HepG2 (cell line): Measurements from ENCODE around the gene VPS11. TPM values are rescaled to one million over a fixed set of nuclear protein-coding genes. Genes with fewer than 3 reads are reported as not detected.

ENCODE experiments used
- AKAP8 ChIP-seq: sonication (generic); formaldehyde crosslinking; IDR thresholded peaks from 2 replicates; pipeline ENCODE4 v1.5.1; 2020; ENCODE audit warnings: mild to moderate bottlenecking, missing genetic modification reagents
- BORCS8-MEF2B ChIP-seq: sonication (generic); formaldehyde crosslinking; IDR thresholded peaks from 2 replicates; pipeline ENCODE4 v1.8.0; 2022; ENCODE audit warnings: mild to moderate bottlenecking, missing genetic modification reagents
- EP300 ChIP-seq, 3 experiments: sonication (generic) in 1 of 3; formaldehyde crosslinking in 1 of 3; IDR thresholded peaks; 2 replicates each; pipeline versions ENCODE4 v1.5.1 to v1.6.1; 2011 to 2020; ENCODE audit warnings: low read depth in 2 of 3, low read length in 2 of 3, borderline replicate concordance in 1 of 3, improper control_type of control experiment in 1 of 3, mild to moderate bottlenecking in 1 of 3, missing genetic modification reagents in 1 of 3, moderate library complexity in 1 of 3
- NR2F6 ChIP-seq, 2 experiments: IDR thresholded peaks; 2 replicates each; pipeline ENCODE4 v1.6.1; 2016; ENCODE audit warnings: antibody characterized with exemption in 1 of 2, mild to moderate bottlenecking in 1 of 2
- SMAD3 ChIP-seq: sonication (generic); formaldehyde crosslinking; IDR thresholded peaks from 2 replicates; pipeline ENCODE4 v1.4.0; 2020; ENCODE audit warnings: missing genetic modification reagents
- ZNF3 ChIP-seq: IDR thresholded peaks from 2 replicates; pipeline ENCODE4 v1.7.0; 2017; ENCODE audit warnings: inconsistent platforms
- ZNF777 ChIP-seq: sonication (generic); formaldehyde crosslinking; IDR thresholded peaks from 2 replicates; pipeline ENCODE4 v1.4.0; 2020; ENCODE audit warnings: missing genetic modification reagents
- polyA plus RNA-seq, 8 experiments: library from polyadenylated mRNA; depleted of rRNA in 3 of 8; stranded (reverse) in 7 of 8; unstranded in 1 of 8; fragments of >200 nt; fragmentation: Illumina TruSeq in 4 of 8; extraction: Trizol in 4 of 8; gene quantifications; 2 replicates each; pipeline versions ENCODE4 v1.2.1 to v1.2.3, GENCODE V29; 2011 to 2016; ENCODE audit warnings: low read depth in 4 of 8, missing spikeins in 1 of 8, mixed read lengths in 1 of 8; ENCODE audit not compliant: insufficient read depth in 1 of 8
- total RNA-seq, 5 experiments: library from RNA; depleted of rRNA; stranded (reverse); fragments of >200 nt; fragmentation: Illumina TruSeq; extraction: Trizol; gene quantifications; 2 replicates each; pipeline ENCODE4 v1.2.3, GENCODE V29; 2016; ENCODE audit warnings: low read depth in 1 of 5
- TF ChIP-seq, protein P1 (sequence below): sonication (generic); formaldehyde crosslinking; IDR thresholded peaks from 2 replicates; pipeline ENCODE4 v1.8.0; 2022; ENCODE audit warnings: mild to moderate bottlenecking, missing genetic modification reagents, moderate library complexity
- TF ChIP-seq, protein P2 (sequence below): sonication (generic); formaldehyde crosslinking; IDR thresholded peaks from 2 replicates; pipeline ENCODE4 v1.5.0; 2020; ENCODE audit warnings: mild to moderate bottlenecking, missing genetic modification reagents, borderline replicate concordance
- TF ChIP-seq, protein P3 (sequence below): sonication (generic); formaldehyde crosslinking; IDR thresholded peaks from 2 replicates; pipeline ENCODE4 v1.5.0; 2020; ENCODE audit warnings: missing genetic modification reagents, mild to moderate bottlenecking, borderline replicate concordance
- TF ChIP-seq, protein P4 (sequence below): sonication (generic); formaldehyde crosslinking; IDR thresholded peaks from 2 replicates; pipeline ENCODE4 v1.4.0; 2020; ENCODE audit warnings: mild to moderate bottlenecking, missing genetic modification reagents
- TF ChIP-seq, protein P5 (sequence below): sonication (generic); formaldehyde crosslinking; IDR thresholded peaks from 2 replicates; pipeline ENCODE4 v1.5.0; 2020; ENCODE audit warnings: mild to moderate bottlenecking, missing genetic modification reagents
- TF ChIP-seq, protein P6 (sequence below): sonication (generic); formaldehyde crosslinking; IDR thresholded peaks from 2 replicates; pipeline ENCODE4 v1.9.0; 2022; ENCODE audit warnings: missing genetic modification reagents, mild to moderate bottlenecking, borderline replicate concordance

Gene VPS11
- total and polyA plus RNA-seq, 2 of the 13 experiments (the other 11 are each of a cell fraction or from before 2014, with no cell fraction given): 13.7 to 21.6 TPM

DNA sequence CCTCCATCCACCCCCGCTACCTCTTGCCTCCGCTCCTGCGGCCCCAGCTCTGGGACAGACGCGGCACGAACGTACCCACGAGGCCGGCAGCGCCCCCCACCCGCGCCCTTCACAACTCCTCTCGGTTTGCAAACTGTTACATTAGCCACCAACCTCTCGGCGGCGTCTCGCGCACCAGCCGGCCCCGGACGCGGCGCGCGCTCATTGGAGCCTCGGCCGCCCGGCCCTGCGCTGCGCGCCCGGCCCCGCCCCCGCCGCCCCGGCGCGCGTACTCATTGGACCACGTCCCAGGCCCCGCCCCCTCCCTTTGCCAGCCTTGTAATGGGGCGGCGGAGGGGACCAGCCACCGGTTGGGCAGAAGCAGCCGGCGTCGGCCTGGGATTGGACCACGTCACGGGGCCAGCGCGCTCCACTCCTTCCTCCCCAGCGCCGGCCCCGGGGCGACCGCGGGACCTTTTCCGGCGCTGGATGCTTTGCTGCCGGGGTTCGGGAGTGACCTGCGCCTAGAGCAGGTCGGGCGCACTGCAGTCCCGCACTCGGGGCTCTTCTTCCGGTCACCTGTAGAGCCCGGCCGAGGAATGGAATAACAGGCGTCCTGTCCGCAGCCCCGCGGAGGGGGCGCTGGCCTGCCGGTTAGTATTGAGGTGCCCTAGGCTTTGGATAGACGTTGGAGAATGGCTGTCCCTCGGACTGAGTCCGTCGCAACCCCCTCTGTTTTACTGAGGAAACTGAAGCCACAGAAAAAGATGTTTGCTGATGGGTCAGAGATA, 10.4 kb upstream of the VPS11 start, which contains the start of gene HYOU1 (continued):
- TF ChIP-seq, protein P1, sequence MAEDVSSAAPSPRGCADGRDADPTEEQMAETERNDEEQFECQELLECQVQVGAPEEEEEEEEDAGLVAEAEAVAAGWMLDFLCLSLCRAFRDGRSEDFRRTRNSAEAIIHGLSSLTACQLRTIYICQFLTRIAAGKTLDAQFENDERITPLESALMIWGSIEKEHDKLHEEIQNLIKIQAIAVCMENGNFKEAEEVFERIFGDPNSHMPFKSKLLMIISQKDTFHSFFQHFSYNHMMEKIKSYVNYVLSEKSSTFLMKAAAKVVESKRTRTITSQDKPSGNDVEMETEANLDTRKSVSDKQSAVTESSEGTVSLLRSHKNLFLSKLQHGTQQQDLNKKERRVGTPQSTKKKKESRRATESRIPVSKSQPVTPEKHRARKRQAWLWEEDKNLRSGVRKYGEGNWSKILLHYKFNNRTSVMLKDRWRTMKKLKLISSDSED (CRISPR knock-in tag): no peak
- TF ChIP-seq AKAP8 (CRISPR knock-in tag): 0 out of 2 replicates have a peak, but pooled peaks have one; percentile 8
- no peak for TF ChIP-seq EP300 (IDR thresholded peaks at IDR 0.05; ENCODE audit: low read depth in 2 of 2, low read length in 2 of 2)
- peak; percentile 32; the same call in 1 of the 2 replicates for TF ChIP-seq EP300 (CRISPR knock-in tag; IDR thresholded peaks at IDR 0.05; ENCODE audit: borderline replicate concordance)
- TF ChIP-seq ZNF777: peak; percentile 65; the same call in 1 of the 2 replicates
- TF ChIP-seq SMAD3: peak; percentile 18; the same call in 1 of the 2 replicates
- TF ChIP-seq, protein P2, sequence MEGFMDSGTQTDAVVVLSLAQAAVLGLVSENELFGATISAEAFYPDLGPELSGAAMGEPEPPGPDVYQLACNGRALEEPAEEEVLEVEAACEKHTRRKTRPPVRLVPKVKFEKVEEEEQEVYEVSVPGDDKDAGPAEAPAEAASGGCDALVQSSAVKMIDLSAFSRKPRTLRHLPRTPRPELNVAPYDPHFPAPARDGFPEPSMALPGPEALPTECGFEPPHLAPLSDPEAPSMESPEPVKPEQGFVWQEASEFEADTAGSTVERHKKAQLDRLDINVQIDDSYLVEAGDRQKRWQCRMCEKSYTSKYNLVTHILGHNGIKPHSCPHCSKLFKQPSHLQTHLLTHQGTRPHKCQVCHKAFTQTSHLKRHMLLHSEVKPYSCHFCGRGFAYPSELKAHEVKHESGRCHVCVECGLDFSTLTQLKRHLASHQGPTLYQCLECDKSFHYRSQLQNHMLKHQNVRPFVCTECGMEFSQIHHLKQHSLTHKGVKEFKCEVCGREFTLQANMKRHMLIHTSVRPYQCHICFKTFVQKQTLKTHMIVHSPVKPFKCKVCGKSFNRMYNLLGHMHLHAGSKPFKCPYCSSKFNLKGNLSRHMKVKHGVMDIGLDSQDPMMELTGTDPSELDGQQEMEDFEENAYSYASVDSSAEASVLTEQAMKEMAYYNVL (CRISPR knock-in tag): no peak; the same call in 1 of the 2 replicates
- TF ChIP-seq, protein P3, sequence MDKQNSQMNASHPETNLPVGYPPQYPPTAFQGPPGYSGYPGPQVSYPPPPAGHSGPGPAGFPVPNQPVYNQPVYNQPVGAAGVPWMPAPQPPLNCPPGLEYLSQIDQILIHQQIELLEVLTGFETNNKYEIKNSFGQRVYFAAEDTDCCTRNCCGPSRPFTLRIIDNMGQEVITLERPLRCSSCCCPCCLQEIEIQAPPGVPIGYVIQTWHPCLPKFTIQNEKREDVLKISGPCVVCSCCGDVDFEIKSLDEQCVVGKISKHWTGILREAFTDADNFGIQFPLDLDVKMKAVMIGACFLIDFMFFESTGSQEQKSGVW (CRISPR knock-in tag): no peak
- TF ChIP-seq, protein P4, sequence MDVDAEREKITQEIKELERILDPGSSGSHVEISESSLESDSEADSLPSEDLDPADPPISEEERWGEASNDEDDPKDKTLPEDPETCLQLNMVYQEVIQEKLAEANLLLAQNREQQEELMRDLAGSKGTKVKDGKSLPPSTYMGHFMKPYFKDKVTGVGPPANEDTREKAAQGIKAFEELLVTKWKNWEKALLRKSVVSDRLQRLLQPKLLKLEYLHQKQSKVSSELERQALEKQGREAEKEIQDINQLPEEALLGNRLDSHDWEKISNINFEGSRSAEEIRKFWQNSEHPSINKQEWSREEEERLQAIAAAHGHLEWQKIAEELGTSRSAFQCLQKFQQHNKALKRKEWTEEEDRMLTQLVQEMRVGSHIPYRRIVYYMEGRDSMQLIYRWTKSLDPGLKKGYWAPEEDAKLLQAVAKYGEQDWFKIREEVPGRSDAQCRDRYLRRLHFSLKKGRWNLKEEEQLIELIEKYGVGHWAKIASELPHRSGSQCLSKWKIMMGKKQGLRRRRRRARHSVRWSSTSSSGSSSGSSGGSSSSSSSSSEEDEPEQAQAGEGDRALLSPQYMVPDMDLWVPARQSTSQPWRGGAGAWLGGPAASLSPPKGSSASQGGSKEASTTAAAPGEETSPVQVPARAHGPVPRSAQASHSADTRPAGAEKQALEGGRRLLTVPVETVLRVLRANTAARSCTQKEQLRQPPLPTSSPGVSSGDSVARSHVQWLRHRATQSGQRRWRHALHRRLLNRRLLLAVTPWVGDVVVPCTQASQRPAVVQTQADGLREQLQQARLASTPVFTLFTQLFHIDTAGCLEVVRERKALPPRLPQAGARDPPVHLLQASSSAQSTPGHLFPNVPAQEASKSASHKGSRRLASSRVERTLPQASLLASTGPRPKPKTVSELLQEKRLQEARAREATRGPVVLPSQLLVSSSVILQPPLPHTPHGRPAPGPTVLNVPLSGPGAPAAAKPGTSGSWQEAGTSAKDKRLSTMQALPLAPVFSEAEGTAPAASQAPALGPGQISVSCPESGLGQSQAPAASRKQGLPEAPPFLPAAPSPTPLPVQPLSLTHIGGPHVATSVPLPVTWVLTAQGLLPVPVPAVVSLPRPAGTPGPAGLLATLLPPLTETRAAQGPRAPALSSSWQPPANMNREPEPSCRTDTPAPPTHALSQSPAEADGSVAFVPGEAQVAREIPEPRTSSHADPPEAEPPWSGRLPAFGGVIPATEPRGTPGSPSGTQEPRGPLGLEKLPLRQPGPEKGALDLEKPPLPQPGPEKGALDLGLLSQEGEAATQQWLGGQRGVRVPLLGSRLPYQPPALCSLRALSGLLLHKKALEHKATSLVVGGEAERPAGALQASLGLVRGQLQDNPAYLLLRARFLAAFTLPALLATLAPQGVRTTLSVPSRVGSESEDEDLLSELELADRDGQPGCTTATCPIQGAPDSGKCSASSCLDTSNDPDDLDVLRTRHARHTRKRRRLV: no peak
- TF ChIP-seq BORCS8-MEF2B (CRISPR knock-in tag): peak; percentile 59
- TF ChIP-seq, protein P5, sequence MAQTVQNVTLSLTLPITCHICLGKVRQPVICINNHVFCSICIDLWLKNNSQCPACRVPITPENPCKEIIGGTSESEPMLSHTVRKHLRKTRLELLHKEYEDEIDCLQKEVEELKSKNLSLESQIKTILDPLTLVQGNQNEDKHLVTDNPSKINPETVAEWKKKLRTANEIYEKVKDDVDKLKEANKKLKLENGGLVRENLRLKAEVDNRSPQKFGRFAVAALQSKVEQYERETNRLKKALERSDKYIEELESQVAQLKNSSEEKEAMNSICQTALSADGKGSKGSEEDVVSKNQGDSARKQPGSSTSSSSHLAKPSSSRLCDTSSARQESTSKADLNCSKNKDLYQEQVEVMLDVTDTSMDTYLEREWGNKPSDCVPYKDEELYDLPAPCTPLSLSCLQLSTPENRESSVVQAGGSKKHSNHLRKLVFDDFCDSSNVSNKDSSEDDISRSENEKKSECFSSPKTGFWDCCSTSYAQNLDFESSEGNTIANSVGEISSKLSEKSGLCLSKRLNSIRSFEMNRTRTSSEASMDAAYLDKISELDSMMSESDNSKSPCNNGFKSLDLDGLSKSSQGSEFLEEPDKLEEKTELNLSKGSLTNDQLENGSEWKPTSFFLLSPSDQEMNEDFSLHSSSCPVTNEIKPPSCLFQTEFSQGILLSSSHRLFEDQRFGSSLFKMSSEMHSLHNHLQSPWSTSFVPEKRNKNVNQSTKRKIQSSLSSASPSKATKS (CRISPR knock-in tag): no peak
- TF ChIP-seq, protein P6, sequence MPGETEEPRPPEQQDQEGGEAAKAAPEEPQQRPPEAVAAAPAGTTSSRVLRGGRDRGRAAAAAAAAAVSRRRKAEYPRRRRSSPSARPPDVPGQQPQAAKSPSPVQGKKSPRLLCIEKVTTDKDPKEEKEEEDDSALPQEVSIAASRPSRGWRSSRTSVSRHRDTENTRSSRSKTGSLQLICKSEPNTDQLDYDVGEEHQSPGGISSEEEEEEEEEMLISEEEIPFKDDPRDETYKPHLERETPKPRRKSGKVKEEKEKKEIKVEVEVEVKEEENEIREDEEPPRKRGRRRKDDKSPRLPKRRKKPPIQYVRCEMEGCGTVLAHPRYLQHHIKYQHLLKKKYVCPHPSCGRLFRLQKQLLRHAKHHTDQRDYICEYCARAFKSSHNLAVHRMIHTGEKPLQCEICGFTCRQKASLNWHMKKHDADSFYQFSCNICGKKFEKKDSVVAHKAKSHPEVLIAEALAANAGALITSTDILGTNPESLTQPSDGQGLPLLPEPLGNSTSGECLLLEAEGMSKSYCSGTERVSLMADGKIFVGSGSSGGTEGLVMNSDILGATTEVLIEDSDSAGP: peak; percentile 64; the same call in 1 of the 2 replicates
- TF ChIP-seq NR2F6 (IDR thresholded peaks at IDR 0.05): peak; percentile 69
- peak; percentile 86 for TF ChIP-seq NR2F6 (CRISPR knock-in tag; IDR thresholded peaks at IDR 0.05)
- TF ChIP-seq ZNF3 (CRISPR knock-in tag): no peak
